ENCODE data around the gene OR10H5.
"Not testable (repeated sequence)": the region's sequence is repeated elsewhere in the genome, so short reads cannot be mapped to it uniquely, and the experiment has no call there.

GRCh38 chr19:15839888-15840287 is 52.4 kb downstream of the OR10H5 start:
- TF ChIP-seq CTCF, POLR2AphosphoS5, EP300, POLR2A (IDR thresholded peaks at IDR 0.05): not testable (repeated sequence)
